Body of pancreas (tissue), 4 donors: ENCODE data around the gene CCNL1.

Experiments
- CTCF ChIP-seq, 7 experiments: fragments of 450-650 bp in 4 of 7; fragments of 200-600 bp in 3 of 7; sonication (generic) in 3 of 7; IDR thresholded peaks; one replicate each; pipeline ENCODE4 v1.5.1; 2016 to 2019; ENCODE audit warnings: antibody characterized with exemption in 7 of 7
- POLR2A ChIP-seq, 3 donors: fragments of 450-650 bp; IDR thresholded peaks; one replicate each; pipeline ENCODE4 v1.6.1; 2016; ENCODE audit warnings: antibody characterized with exemption in 3 of 3, mild to moderate bottlenecking in 2 of 3

GRCh38 chr3:157152438-157152837 lies 7.5 kb downstream of the CCNL1 start:
- TF ChIP-seq CTCF (IDR thresholded peaks at IDR 0.05): no peak
- TF ChIP-seq POLR2A (IDR thresholded peaks at IDR 0.05): no peak
